Activated T-helper 1 cell treated with anti-CD3 and anti-CD28 coated beads, Interleukin-2, amount 50 U/mL, for 16 hours (primary cell): ENCODE results near the gene EIF4EBP2.

Experiments
- DNase-seq, 2 donors: peaks; one replicate each; pipeline ENCODE4 v3.0.0-alpha.2; 2020; ENCODE audit warnings: low read depth in 1 of 2, low spot score in 1 of 2

Gene EIF4EBP2

DNA sequence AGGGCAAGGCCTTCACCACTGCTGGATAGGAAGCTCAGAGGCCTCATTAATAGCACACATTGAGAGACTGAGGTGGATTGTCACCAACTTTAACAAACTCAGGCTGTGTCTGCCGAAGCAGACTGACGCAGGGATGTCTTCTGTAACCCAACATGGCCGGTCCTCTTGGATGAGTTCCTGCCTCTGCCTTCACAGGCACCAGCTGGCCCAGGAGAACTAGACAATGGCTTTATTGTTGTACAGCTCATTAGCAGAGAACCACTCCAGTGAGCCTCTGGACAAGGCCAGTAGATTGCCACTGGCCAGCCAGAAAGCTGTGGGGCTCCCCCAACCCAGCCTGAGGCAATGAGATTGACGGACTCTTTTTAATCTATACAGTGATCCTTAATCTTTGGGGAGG is 28.2 kb downstream of the EIF4EBP2 start:
- no peak for DNase-seq

DNA sequence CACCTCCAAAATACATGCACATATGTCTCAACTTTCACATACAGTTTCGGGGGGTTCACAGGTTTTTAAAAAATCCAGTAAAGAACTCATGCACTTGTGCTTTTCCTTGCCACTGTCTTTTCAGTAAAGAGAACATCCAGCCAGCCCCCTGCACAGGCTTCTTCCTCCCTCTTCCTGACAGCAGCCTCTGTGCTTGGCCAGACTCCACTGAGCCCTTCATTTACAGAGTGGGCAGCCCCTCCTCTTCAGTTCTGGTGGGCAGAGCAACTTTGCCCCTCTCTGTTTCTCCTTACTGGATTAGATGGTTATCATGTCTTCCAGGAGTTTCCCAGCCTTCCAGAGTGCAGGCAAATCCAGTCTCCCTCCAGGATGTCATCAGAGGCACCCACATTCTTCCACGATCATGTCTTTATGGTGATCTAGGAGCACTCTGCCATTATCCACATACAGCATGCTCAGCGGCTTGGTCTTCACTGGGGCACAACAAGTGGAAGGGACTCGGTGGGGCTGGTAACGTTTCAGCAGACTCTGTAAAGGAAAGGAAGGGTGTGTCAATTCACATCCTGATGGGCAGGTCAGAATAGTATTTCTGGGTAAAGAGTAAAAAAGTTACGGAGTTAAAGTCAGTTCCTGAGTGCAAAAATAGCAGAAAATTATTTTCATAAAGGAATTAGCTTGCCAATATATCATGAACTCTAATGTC is 28.8 kb downstream of the EIF4EBP2 start:
- DNase-seq, result no peak

DNA sequence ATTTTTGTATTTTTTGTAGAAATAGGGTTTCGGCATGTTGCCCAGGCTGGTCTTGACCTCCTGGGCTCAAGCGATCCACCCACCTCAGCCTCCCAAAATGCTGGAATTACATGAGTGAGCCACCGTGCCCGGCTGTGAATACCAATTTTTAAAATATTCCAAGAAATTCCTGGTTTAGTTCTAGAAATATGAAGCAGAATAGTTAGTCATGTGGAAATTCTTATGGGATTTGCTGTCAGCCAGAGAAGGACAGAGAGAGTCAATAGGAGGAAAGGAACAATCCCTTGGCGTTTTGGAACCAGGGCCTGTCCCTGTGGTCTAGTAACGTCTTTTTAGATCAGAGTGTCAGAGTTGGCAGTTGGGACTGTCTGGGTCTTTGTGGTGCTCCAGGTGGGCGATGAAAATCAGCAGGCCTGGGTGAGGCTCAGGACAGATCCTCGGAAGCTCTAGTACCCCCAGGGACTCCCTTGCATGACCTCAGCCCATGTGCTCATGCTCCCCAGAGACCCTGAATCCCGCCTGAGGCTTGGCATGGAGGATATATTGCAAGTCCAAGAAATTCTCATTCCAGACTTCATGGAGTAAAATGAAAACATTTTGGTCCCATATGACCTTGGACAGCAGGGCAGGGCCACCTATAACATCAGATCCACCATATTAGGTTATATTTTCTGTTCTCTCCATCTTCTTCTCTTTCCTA is 29.8 kb downstream of the EIF4EBP2 start:
- no peak for DNase-seq

DNA sequence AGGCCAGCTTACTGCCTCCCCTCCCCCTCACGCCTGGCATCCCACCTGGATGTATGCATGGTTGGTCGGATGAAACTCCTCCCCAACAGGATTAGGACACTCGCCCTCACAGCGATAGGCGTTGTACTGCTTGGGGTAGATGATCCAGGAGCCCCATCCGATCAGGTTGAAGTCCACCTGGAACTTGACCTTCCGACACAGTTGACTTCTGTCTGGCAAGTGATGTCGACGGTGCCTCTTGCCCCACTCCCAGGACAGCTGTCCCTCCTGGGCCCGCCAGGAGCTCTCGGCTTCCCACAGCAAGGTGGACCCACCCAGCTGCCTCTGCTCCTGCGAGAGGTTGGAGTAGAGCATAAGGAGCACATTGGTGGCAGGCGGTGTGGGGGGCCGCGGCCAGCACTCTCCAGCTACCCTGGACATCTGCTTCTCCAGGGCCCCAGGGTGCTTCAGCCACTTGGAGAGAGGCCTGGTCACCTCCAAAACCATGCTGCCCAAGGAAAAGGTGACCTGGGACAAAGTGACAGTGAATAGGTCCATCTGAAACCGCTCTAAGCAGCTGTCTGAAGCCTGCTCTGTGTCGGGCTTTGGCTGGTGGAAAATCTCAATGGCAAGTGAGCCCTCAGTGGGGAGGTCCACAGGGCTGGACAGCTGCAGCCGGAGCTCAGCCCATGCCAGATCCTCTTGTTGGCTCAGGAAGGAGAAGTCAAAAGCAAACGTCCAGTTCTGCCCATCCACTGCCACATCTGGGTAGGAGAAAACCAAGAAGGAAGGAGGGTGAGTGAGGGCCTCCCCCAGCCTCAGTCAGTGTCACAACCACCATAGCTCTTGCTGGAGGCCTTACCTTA is 31.5 kb downstream of the EIF4EBP2 start:
- DNase-seq, result no peak

DNA sequence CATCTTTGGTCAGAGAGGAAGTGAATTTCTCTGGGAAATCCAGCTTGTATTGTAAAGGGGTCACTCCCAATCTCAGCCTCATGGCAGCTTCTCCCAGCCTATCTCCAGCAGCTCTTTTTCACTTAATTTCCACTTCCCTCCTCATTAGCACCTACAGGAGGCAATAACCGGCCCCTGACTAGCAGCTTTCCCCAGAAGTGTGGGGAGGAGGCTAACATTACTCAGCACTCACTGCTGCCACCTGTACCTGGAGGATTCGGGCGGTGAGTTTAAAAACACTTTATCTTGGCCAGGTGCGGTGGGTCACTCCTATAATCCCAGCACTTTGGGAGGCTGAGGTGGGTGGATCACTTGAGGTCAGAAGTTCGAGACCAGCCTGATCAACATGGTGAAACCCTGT is 33.8 kb downstream of the EIF4EBP2 start:
- no peak for DNase-seq

DNA sequence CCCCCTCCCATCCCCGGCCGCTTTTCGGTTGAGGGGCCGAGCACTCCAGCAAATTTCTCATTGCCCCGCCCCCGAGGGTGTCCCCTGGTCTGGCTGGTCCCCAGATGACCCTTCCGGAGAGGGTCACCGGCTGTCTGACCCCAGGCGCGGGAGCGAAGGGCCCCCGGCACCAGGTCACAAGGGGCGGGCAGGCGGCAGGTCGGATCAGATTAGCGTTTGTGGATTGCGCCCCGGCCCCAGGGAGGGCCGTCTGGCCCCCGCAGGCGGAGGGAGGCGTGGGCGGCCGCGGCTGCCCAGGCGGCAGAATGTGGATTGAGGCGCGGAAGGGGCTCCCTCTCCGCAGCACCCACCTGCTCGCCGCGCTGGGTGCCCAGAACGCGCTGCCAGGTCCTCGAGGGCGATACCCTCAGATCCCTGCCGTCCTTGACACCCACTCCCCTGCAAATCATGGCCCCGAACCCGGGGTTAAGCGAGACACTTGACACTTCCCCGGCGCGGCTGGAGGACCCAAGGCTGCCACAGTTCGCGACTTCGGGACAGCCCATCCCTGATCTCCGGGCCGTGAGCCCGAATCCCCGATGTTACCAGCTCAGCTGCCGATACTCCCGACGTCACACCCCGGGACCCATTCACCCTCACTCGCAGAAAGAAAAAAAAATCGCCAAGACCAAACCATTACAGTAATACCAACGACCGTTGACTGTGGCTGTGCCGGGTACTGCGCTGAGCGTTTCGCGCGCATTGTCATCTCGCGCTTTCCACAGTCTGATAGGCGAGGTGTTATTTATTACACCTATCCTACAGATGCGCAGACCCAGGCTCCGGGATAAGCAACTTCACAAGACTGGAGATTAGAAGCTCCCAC is 36.6 kb downstream of the EIF4EBP2 start:
- DNase-seq, result no peak

DNA sequence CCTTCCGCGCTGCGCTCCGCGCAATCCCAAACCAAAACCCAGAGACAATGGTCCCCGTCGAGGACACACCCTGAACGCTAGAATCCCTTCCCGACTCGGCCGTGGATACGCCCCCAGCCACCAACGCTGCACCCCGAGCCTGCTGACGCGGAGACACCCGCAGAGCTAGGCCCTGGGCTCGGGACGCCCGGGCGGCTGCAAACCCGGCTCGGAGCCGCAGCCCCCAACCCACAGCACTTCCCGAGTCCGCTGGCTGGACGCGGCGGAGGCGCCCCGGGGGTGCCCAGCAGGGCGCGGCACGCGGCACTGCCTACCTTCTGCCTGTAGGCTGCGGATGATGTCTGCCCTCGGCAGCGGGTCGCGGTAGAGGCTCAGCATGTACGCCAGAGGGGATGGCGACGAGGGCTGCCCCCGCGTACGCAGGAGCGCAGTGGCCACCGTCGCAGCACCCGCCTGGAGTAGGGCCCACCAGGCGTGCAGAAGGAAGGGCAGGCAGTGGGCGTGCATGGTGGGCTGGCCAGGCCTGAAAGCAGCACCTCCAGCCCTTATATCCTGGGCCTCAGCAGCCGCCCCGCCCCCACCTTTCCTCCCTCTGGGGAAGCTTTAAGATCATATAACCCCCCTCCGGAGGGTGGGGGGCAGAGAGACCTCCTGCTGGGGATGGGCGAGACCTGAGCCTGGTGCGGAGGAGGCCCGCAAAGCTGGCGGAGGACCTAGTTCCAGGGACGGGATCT is 37.4 kb downstream of the EIF4EBP2 start, which contains the start of gene NODAL:
TSS of gene NODAL (minus strand) at position 521 of the 734 bp plus-strand sequence. CDS start at position 507, 14 bp downstream.
- no peak for DNase-seq

DNA sequence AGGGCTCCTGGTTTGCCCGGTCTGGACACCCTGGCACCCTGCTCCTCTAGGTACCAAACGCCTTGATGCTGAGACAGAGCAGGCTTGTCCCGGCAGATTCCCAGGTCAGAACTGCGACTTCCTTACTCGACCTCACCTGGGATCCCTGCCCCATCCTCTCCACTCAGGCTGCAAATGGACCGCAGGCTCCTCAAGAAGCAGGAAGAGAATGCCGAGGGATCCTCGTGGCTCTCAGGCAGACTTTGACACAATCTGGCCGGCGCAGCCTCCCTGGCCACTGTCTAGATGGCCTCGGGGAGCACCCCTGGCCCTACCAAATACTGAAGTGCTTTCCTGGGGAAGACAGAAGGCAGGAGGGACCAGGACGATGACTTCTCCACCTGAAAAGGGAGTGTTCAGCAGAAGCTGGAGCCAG is 38.0 kb downstream of the EIF4EBP2 start:
- no peak for DNase-seq

DNA sequence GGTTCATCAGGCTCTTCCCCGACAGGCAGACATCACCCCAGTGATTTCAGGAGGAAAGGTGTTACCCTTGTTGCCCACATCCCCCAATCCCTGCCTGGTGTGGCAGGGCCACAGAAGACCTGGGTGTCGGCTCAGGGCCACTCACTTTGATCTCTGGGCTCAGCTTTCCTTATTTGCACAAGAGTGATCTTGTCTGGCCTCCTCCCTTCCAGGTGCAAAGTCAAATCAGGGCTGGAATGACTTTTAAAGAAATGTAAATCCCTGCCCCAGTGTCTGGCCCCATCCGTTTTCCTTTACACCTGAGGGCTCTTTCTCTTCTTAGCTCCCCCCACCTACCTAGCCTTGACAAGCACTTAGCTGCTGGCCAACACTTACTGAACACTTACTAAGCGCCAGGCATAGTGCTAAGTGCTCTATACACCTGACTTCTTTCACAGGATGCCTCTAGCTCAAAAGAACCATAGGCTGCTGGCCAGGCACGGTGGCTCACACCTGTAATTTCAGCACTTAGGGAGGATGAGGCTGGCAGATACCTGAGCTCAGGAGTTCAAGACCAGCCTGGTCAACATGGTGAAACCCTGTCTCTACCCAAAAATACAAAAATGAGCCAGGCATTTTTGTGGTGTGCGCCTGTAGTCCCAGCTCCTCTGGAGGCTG is 38.5 kb downstream of the EIF4EBP2 start:
- no peak for DNase-seq

DNA sequence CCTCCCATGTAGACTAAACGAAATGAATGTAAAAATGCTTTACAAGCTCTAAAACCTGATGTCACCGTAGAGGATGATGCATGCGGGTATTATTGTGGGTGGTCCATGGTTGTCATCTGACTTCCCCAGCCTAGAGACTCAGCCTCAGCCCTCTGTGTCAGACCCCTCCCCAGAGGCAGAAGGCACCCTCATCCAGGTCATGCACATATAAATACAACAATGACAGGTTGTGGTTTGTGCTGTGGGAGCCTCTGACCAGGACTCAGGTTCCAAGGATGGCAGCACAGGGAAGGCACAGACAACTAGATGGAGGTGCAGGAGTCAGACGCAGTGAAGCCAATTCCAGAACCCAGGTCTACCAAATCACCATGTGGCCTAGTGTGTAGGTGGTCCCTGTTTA is 40.8 kb downstream of the EIF4EBP2 start:
- DNase-seq, result no peak

DNA sequence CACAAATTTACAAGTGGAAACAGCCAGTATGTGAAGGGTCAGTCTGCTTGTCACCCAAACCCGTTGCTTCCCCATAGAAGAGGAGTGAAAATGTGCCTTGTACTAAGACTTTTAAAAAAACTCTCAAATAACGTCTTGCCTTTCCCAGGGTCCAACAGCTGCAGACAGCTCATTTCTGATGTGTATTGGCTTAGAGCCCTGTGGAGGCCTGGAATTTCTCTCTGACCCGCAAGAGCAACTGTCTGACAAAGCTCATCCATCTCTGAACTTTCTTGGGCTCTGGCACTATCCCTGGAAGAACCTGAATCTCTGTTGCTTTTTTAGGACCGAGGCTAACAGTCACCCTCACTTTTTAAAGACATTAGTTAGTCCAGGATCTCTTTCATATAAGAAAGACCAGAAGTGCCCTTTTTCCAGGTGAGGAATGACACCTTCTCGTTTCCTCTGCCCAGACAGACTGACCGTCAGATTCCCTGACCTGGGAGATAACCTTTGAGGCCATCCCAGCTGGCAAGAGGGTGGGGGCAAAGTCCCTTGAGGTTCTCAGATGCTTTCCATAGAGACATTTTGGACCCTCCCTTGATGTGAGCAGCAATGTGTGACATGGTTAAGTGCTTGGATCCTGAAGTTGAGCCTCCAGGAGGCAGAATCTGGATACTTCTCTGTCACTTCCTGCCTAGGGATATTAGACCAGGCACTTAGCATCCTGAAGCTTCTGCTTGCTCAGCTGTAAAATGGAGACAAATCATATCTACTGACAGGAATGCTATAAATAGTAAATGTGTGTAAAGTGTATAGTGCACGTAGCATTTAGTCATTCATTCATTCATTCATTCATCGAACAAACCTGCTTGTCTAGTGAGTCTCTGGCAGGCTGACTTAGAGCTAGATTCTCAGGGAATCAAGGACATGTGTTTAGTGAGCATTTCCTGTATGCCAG is 42.0 kb downstream of the EIF4EBP2 start:
- no peak for DNase-seq

DNA sequence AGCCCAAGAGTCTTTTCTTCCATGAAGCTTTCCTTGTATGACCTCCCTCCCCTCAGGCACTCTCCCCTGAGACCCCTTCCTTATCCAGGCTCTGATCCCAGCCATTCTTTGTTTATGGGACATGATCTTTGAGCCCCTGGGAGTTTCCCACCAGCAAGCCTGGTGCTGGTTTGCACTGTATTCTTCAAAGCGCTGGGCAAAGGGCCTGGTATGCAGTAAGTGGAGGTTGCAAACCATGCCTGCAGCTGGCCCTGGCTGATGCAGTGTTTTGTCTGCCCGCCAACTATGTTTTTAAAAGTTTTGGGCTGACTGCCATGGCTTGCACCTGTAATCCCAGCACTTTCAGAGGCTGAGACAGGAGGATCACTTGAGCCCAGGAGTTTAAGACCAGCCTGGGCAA is 44.3 kb downstream of the EIF4EBP2 start:
- no peak for DNase-seq

DNA sequence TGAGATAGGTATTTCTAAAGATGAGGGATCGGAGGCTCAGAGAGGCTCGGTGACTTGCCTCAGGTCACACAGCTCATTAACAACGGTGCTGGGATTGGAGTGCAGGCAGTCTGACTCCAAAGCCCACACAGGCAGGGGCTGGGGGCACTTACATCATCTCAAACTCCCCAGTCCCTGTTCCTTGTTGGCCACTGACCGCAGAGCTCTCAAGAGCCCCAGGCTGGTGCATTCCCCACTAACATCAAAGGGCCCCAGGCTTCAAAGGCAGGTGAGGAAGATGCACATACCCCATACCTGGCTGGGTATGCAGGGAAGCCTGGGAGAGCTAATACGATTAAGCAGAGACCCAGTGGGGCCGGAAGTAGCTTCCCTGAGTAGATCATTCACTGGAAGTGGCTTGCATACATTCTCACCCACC is 51.3 kb downstream of the EIF4EBP2 start:
- no peak for DNase-seq

DNA sequence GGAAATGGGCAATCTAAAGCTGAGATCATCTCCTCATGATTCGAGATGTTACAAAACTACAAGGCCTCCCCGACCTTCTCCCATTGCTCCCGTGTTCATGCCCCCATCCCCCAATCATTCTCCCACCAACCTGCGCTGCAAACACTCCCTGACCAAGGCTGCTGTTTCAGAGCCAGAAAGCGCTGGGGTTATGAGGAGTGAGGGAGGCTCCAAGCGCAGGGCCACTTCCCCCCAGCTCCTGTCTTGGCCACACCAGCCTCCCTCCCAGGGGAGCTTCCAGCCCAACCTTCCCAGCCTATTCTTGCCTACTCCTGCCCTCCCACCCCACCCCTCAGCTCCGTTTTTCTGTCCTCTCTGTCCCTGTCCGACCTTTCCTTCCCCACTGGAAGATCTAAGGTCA is 52.2 kb downstream of the EIF4EBP2 start:
- DNase-seq, result no peak

DNA sequence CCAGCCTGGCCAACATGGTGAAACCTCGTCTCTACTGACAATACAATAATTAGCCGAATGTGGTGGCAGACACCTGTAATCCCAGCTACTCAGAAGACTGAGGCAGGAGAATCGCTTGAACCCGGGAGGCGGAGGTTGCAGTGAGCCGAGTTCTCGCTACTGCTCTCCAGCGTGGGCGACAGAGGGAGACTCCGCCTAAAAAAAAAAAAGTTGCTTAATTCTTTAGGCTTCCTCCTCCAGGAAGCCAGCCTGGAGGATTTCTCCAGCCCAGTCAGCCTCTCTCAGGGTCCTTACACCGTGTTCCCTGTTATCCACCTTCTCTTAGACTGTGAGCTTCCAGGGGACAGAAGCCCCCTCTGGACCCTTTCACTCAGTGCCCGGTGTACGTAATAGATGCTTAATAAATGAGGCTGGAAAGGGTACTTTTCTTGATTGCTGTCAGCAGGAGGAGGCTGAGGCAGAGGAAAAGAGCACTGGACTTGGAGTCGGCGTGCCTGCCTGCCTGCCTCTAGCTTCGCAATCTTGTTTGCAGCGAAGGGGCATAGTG is 53.9 kb downstream of the EIF4EBP2 start:
- DNase-seq, result no peak

DNA sequence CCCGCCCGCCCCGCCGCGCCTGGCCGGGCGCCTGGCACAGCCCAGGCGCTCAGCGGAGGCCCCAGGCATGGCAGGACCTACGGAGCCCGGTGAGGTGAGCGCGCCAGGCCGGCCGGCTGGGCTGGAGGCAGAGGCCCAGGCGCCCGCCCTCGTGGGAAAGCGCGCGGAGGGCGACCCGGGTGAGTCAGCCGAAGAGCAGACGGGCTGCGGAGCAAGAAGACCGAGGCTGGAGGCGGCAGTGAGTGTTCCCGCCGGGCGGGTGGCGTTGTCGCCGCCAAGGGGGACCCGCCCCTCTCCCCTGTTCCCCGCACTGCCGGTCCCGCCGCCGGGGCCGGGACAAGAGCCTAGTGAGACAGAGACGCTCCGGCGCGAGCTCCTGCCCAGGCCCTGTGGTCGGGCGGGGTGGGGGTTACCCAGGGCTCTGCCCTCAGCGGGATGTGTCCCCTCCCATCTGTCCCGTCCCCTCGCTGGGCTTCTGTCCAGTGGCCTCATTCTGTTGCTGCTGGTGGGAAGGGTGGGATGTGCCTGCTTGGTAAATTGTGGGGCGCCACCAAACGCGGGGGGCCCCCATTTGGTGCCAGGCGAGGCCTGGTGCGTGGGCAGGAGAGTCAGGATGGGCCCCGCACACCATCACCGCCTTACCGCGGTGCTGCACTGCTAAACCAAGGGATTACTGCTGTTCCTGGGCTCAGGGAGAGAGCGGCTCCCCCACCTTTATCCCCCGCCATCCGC is 54.5 kb downstream of the EIF4EBP2 start:
- DNase-seq, result peak in 1 of 2 donors; percentile 14

DNA sequence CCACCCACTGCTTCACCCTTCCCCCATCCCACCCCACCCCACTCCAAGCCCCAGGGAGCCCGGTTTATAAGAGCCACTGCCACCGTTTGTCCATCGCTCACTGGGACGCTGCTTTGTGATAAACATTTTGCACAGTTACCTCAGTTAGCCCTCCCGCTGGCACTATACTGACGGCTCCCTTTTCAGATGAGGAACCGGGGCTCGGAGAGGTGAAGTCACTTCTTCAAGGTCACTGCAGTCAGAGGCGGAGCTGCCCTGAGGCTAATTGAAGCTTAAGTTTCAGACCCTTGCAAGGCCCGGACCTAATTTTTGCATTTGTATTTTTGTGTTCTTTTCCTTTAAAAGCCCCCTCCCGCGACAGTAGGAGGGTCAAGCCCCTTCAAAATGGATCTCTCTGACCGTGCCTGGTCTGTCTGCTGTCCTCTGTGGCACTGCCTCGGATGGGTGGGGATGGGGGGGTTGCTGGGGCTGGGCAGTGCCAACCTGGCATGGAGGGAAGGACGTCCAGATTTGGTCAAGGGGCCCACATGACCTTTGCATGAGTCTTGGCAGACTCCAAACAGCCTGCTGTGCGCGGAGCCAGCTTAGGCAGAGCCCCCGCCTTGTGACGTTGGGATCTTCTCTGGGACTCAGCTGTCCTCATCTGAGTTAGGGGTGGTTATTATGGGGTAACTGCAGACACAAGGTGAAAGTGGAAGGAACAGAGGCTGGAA is 55.3 kb downstream of the EIF4EBP2 start:
- DNase-seq, result no peak
